A549 (cell line): ENCODE results near the gene MAD1L1. TPM values are rescaled to one million over a fixed set of nuclear protein-coding genes. Genes with fewer than 3 reads are reported as not detected.

Experiments used
- ATAC-seq, 2 experiments: fragments of 200-7000 bp in 1 of 2; fragments of >200 bp in 1 of 2; cut with Nextera tagmentation in 1 of 2; cut with Tn5 transposase in 1 of 2; 3 replicates each; pipeline versions ENCODE4 v1.8.0 to v1.9.1; 2018 to 2020; ENCODE audit warnings: mild to moderate bottlenecking in 1 of 2, moderate library complexity in 1 of 2
- CTCF ChIA-PET: fragments of 300-600 bp; sonication (Branson Sonifier 250); formaldehyde crosslinking; extraction: SDS; loops from one replicate; lab custom pipeline; 2021; ENCODE audit warnings: antibody characterized with exemption, inconsistent platforms; lab: Yijun Ruan, JAX
- POLR2A ChIA-PET: fragments of 350-600 bp; formaldehyde crosslinking; extraction: SDS; loops from one replicate; lab custom pipeline; 2021; ENCODE audit warnings: antibody characterized with exemption, inconsistent platforms; lab: Yijun Ruan, JAX
- DNase-seq, 2 experiments: peaks; one replicate each; pipeline versions ENCODE4 v3.0.0 to v3.0.0-alpha.2; 2011 to 2016; ENCODE audit warnings: low read depth in 1 of 2, low spot score in 1 of 2
- FAIRE-seq: peaks from 2 replicates; lab custom pipeline; 2011; peaks lifted over from hg19 to GRCh38; lab: Jason Lieb, UNC
- H3K27ac ChIP-seq, 2 experiments: fragments of >200 bp; sonication (Bioruptor Twin); formaldehyde crosslinking; 3 replicates each; pipeline ENCODE4 v1.5.1; 2016 to 2017
- H3K4me1 ChIP-seq: fragments of >200 bp; sonication (Bioruptor Twin); formaldehyde crosslinking; 3 replicates; pipeline ENCODE4 v1.6.1; 2016
- H3K4me2 ChIP-seq: fragments of >200 bp; sonication (Bioruptor Twin); formaldehyde crosslinking; 3 replicates; pipeline ENCODE4 v1.6.1; 2016
- H3K4me3 ChIP-seq: fragments of >200 bp; sonication (Bioruptor Twin); formaldehyde crosslinking; 3 replicates; pipeline ENCODE4 v1.5.1; 2016
- H3K9me3 ChIP-seq: fragments of >200 bp; sonication (Bioruptor Twin); formaldehyde crosslinking; 3 replicates; pipeline ENCODE4 v1.6.1; 2016
- BCL3 ChIP-seq: fragments of >200 bp; sonication (Bioruptor Twin); formaldehyde crosslinking; IDR thresholded peaks from 3 replicates; pipeline ENCODE4 v1.6.1; 2016
- CEBPB ChIP-seq, 2 experiments: fragments of >200 bp in 1 of 2; sonication (Bioruptor Twin) in 1 of 2; formaldehyde crosslinking in 1 of 2; IDR thresholded peaks; 2 replicates each; pipeline ENCODE4 v1.6.1; 2012 to 2016
- CHD2 ChIP-seq: fragments of 150-350 bp; IDR thresholded peaks from 2 replicates; pipeline ENCODE4 v1.6.1; 2014; ENCODE audit warnings: low read length; ENCODE audit not compliant: partially characterized antibody
- EHF ChIP-seq: fragments of 250-450 bp; sonication (Bioruptor Pico); IDR thresholded peaks from 2 replicates; pipeline ENCODE4 v1.5.0; 2020; ENCODE audit warnings: mild to moderate bottlenecking
- EP300 ChIP-seq, 2 experiments: fragments of >200 bp; sonication (Bioruptor Twin); formaldehyde crosslinking; IDR thresholded peaks; 2 replicates in 1 of 2; 3 replicates in 1 of 2; pipeline ENCODE4 v1.6.1; 2016 to 2017
- ESRRA ChIP-seq: fragments of 150-350 bp; IDR thresholded peaks from 2 replicates; pipeline ENCODE4 v1.6.1; 2014; ENCODE audit warnings: mild to moderate bottlenecking, low read length, borderline replicate concordance
- FOSB ChIP-seq: fragments of 250-450 bp; sonication (Bioruptor Pico); IDR thresholded peaks from 2 replicates; pipeline ENCODE4 v1.5.0; 2020; ENCODE audit warnings: mild to moderate bottlenecking, moderate library complexity
- FOSL2 ChIP-seq, 2 experiments: fragments of 450-650 bp in 1 of 2; fragments of >200 bp in 1 of 2; sonication (Bioruptor Twin) in 1 of 2; formaldehyde crosslinking; IDR thresholded peaks; 2 replicates each; pipeline versions ENCODE4 v1.5.0 to v1.6.1; 2016 to 2020; ENCODE audit warnings: mild to moderate bottlenecking in 1 of 2, moderate library complexity in 1 of 2
- FOXS1 ChIP-seq: fragments of 250-450 bp; sonication (Bioruptor Pico); IDR thresholded peaks from 2 replicates; pipeline ENCODE4 v1.5.0; 2020; ENCODE audit warnings: mild to moderate bottlenecking, moderate library complexity
- HEYL ChIP-seq: fragments of 250-450 bp; sonication (Bioruptor Pico); IDR thresholded peaks from 2 replicates; pipeline ENCODE4 v1.8.0; 2021; ENCODE audit warnings: mild to moderate bottlenecking, moderate library complexity
- HMGXB4 ChIP-seq: fragments of 250-450 bp; sonication (Bioruptor Pico); IDR thresholded peaks from 2 replicates; pipeline ENCODE4 v1.5.0; 2021; ENCODE audit warnings: mild to moderate bottlenecking, moderate library complexity, borderline replicate concordance
- HOXA7 ChIP-seq: fragments of 250-450 bp; sonication (Bioruptor Pico); IDR thresholded peaks from 2 replicates; pipeline ENCODE4 v1.5.0; 2020; ENCODE audit warnings: mild to moderate bottlenecking, moderate library complexity
- JUN ChIP-seq, 2 experiments: fragments of >200 bp; sonication (Bioruptor Twin); formaldehyde crosslinking; IDR thresholded peaks; 2 replicates in 1 of 2; 3 replicates in 1 of 2; pipeline ENCODE4 v1.6.1; 2016 to 2017
- JUNB ChIP-seq: fragments of >200 bp; sonication (Bioruptor Twin); formaldehyde crosslinking; IDR thresholded peaks from 2 replicates; pipeline ENCODE4 v1.6.1; 2016
- KDM1A ChIP-seq: fragments of 200-600 bp; sonication (generic); IDR thresholded peaks from 2 replicates; pipeline ENCODE4 v1.6.1; 2016; ENCODE audit warnings: low read depth, mild to moderate bottlenecking
- MAZ ChIP-seq: fragments of 150-350 bp; IDR thresholded peaks from 2 replicates; pipeline ENCODE4 v1.6.1; 2014; ENCODE audit warnings: antibody characterized with exemption, low read depth, low read length, borderline replicate concordance
- PBX3 ChIP-seq: IDR thresholded peaks from 2 replicates; pipeline ENCODE4 v1.6.1; 2012
- PHF8 ChIP-seq: fragments of 200-600 bp; sonication (generic); IDR thresholded peaks from 2 replicates; pipeline ENCODE4 v1.6.1; 2016; ENCODE audit warnings: low read depth, mild to moderate bottlenecking, antibody characterized with exemption, moderate library complexity, borderline replicate concordance
- POLR2A ChIP-seq: IDR thresholded peaks from 2 replicates; pipeline ENCODE4 v1.6.1; 2012; ENCODE audit warnings: mild to moderate bottlenecking, low read length
- RCOR1 ChIP-seq: fragments of 150-350 bp; IDR thresholded peaks from 2 replicates; pipeline ENCODE4 v1.6.1; 2014; ENCODE audit warnings: antibody characterized with exemption, low read length, low read depth
- RNF2 ChIP-seq: fragments of 200-600 bp; sonication (generic); IDR thresholded peaks from 2 replicates; pipeline ENCODE4 v1.6.1; 2016; ENCODE audit warnings: low read depth, mild to moderate bottlenecking, antibody characterized with exemption, moderate library complexity, borderline replicate concordance
- SMC3 ChIP-seq: fragments of >200 bp; sonication (Bioruptor Twin); formaldehyde crosslinking; IDR thresholded peaks from 3 replicates; pipeline ENCODE4 v1.6.1; 2018; ENCODE audit warnings: inconsistent platforms
- SREBF2 ChIP-seq: fragments of 450-650 bp; IDR thresholded peaks from 2 replicates; pipeline ENCODE4 v1.6.1; 2014; ENCODE audit warnings: mild to moderate bottlenecking, moderate library complexity
- ZC3H11A ChIP-seq: fragments of 450-650 bp; IDR thresholded peaks from 2 replicates; pipeline ENCODE4 v1.6.1; 2014; ENCODE audit warnings: antibody characterized with exemption, mild to moderate bottlenecking
- ZNF302 ChIP-seq: fragments of 250-450 bp; sonication (Bioruptor Pico); IDR thresholded peaks from 2 replicates; pipeline ENCODE4 v1.9.0; 2021; ENCODE audit warnings: inconsistent platforms, mild to moderate bottlenecking, moderate library complexity
- WGBS: methylation state at CpG from one replicate; pipeline ENCODE4 v1.1.6; 2017; ENCODE audit errors: missing lambda C conversion rate; 5-methylcytosine and 5-hydroxymethylcytosine counted together
- polyA plus RNA-seq, 4 experiments: library from polyadenylated mRNA; depleted of rRNA in 3 of 4; stranded (reverse); fragments of >200 nt; fragmentation: RNase III in 1 of 4; extraction: RNeasy Plus Mini Kit Qiagen cat#74134 plus additional on column Dnase treatment in 1 of 4; gene quantifications; 2 replicates in 3 of 4; 3 replicates in 1 of 4; pipeline ENCODE4 v1.2.3, GENCODE V29; 2011 to 2017
- TF ChIP-seq, protein P1 (sequence below): fragments of 200-600 bp; sonication (generic); IDR thresholded peaks from 2 replicates; pipeline ENCODE4 v1.6.1; 2016; ENCODE audit warnings: antibody characterized with exemption, mild to moderate bottlenecking, moderate library complexity

MAD1L1 gene
- polyA plus RNA-seq, 2 of the 4 experiments (the other 2 are of a cell fraction) = 13.6 to 16.6 TPM

DNA sequence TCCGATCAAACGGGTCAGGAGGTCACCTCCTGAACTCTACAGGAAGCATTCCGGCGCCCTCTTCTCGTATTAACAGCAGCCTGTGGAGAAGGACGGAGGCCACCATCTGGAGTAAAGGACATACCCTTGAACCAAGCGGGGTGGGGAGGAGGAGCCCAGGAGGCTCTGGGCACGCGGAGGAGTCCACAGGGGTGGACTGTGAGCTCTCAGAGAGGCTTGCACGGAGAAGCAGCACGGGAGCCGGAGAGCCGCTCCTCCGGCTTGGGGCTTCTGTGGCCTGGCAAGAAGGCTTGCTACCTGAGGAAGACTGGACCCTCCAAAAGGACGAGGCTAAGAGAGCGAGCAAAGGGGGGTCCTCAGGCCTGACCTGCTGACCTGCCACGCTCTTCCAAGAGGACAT, 77.9 kb downstream of the MAD1L1 start:
- no peak for ATAC-seq
- TF ChIP-seq SREBF2 = no peak
- no peak for TF ChIP-seq JUNB
- TF ChIP-seq HEYL (CRISPR knock-in tag) = no peak
- ChIA-PET POLR2A (no interaction called here), CTCF (interaction anchor here (1.4 kb wide), 1 partner anchor 9 kb away, joined by 3 read pairs; no protein-coding TSS in a partner anchor)
- no peak overlapping the region for H3K4me2 ChIP-seq
- peaks cover 13% of the 10 kb centered on the region for H3K4me1 ChIP-seq
- no peaks in the 10 kb centered on the region for H3K9me3 ChIP-seq
- H3K27ac ChIP-seq = no peak overlapping the region
- WGBS = 94% methylated on average over 17 of the region's 17 CpGs
- DNase-seq = no peak
- no peak for FAIRE-seq
- no peak overlapping the region for H3K4me3 ChIP-seq

DNA sequence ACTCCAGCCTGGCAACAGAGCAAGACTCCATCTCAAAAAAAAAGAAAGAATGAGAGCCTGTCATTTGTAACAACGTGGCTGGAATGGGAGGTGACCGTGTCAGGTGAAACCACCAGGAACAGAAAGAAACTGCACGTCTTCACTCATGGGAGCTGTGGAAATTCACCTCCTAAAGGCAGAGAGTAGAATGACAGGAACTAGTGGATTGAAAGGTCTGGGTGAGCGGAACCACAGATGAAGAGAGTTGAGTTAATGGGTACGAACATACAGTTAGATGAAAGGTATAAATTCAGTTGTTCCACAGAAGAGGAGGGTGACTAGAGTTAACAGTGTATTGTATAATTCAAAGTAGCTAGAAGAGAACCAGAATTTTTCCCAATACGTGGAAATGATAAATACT, 78.6 kb downstream of the MAD1L1 start:
- TF ChIP-seq SMC3 (no peak), EHF (CRISPR knock-in tag) (no peak), PHF8 (no peak), SREBF2 (no peak), ZNF302 (CRISPR knock-in tag) (no peak), JUNB (no peak), PBX3 (no peak), RCOR1 (no peak), CEBPB (IDR thresholded peaks at IDR 0.05) (no peak), HMGXB4 (CRISPR knock-in tag) (no peak)
- no peak for ATAC-seq
- no peak for DNase-seq
- no peak overlapping the region for H3K27ac ChIP-seq
- no peak overlapping the region for H3K4me2 ChIP-seq
- H3K4me3 ChIP-seq = no peak overlapping the region
- 92% methylated on average over 6 of the region's 6 CpGs for WGBS
- POLR2A ChIA-PET = no interaction called here
- H3K4me1 ChIP-seq = peaks cover 13% of the 10 kb centered on the region
- H3K9me3 ChIP-seq = no peaks in the 10 kb centered on the region
- no peak for FAIRE-seq
- CTCF ChIA-PET = interaction anchor here (0.6 to 1.4 kb wide), 4 partner anchors 9 to 834 kb away, joined by 3 read pairs; no protein-coding TSS in a partner anchor

GRCh38 chr7:2152646-2153045, 80.1 kb downstream of the MAD1L1 start:
- DNase-seq (no peak), FAIRE-seq (no peak), ATAC-seq (no peak)
- no peak overlapping the region for H3K4me3 ChIP-seq
- H3K27ac ChIP-seq = no peak overlapping the region
- ChIA-PET CTCF (interaction anchor here (1.0 kb wide), 1 partner anchor 71 kb away, joined by 3 read pairs; no protein-coding TSS in a partner anchor), POLR2A (no interaction called here)
- no peaks in the 10 kb centered on the region for H3K9me3 ChIP-seq
- H3K4me2 ChIP-seq = no peak overlapping the region
- H3K4me1 ChIP-seq = peaks cover 6% of the 10 kb centered on the region
- TF ChIP-seq, protein P1, sequence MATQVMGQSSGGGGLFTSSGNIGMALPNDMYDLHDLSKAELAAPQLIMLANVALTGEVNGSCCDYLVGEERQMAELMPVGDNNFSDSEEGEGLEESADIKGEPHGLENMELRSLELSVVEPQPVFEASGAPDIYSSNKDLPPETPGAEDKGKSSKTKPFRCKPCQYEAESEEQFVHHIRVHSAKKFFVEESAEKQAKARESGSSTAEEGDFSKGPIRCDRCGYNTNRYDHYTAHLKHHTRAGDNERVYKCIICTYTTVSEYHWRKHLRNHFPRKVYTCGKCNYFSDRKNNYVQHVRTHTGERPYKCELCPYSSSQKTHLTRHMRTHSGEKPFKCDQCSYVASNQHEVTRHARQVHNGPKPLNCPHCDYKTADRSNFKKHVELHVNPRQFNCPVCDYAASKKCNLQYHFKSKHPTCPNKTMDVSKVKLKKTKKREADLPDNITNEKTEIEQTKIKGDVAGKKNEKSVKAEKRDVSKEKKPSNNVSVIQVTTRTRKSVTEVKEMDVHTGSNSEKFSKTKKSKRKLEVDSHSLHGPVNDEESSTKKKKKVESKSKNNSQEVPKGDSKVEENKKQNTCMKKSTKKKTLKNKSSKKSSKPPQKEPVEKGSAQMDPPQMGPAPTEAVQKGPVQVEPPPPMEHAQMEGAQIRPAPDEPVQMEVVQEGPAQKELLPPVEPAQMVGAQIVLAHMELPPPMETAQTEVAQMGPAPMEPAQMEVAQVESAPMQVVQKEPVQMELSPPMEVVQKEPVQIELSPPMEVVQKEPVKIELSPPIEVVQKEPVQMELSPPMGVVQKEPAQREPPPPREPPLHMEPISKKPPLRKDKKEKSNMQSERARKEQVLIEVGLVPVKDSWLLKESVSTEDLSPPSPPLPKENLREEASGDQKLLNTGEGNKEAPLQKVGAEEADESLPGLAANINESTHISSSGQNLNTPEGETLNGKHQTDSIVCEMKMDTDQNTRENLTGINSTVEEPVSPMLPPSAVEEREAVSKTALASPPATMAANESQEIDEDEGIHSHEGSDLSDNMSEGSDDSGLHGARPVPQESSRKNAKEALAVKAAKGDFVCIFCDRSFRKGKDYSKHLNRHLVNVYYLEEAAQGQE = no peak
- no peak for TF ChIP-seq CHD2
- no peak for TF ChIP-seq BCL3
- no peak for TF ChIP-seq ZC3H11A
- TF ChIP-seq JUN (IDR thresholded peaks at IDR 0.05) = no peak
- no peak for TF ChIP-seq EHF (CRISPR knock-in tag)
- no peak for TF ChIP-seq POLR2A
- TF ChIP-seq PHF8 = no peak
- TF ChIP-seq FOSL2 (IDR thresholded peaks at IDR 0.05) = no peak
- TF ChIP-seq FOSL2 (CRISPR knock-in tag; IDR thresholded peaks at IDR 0.05) = no peak
- TF ChIP-seq ESRRA = no peak
- no peak for TF ChIP-seq HOXA7 (CRISPR knock-in tag)
- no peak for TF ChIP-seq FOSB (CRISPR knock-in tag)
- TF ChIP-seq EP300 (IDR thresholded peaks at IDR 0.05) = no peak
- no peak for TF ChIP-seq MAZ
- no peak for TF ChIP-seq KDM1A
- TF ChIP-seq FOXS1 (CRISPR knock-in tag) = no peak
- no peak for TF ChIP-seq RNF2
- WGBS = 95% methylated on average over 9 of the region's 9 CpGs
